ENCODE measurements around the gene RAB3IL1.

Gene RAB3IL1

GRCh38 chr11:61855939-61856680 lies 61.3 kb downstream of the RAB3IL1 start:
- Histone ChIP-seq H3K36me3 (ENCODE audit: control insufficient read depth in 1 of 2, insufficient read depth in 2 of 2, low read length in 2 of 2) (peaks cover 6 to 8% of the 10 kb centered on the region in 2 donors), H3K9me3 (ENCODE audit: control insufficient read depth in 1 of 2, low read length in 2 of 2) (no peaks in the 10 kb centered on the region), H3K4me1 (ENCODE audit: control insufficient read depth in 1 of 2, insufficient read depth in 2 of 2, low read length in 2 of 2) (peaks cover 0 to 3% of the 10 kb centered on the region in 2 donors), H3K27ac (ENCODE audit: low read length) (no peak overlapping the region), H3K4me3 (ENCODE audit: low read depth in 1 of 2, low read length in 2 of 2) (no peak overlapping the region), H3K27me3 (ENCODE audit: low read depth, low read length) (no peaks in the 10 kb centered on the region)

DNA sequence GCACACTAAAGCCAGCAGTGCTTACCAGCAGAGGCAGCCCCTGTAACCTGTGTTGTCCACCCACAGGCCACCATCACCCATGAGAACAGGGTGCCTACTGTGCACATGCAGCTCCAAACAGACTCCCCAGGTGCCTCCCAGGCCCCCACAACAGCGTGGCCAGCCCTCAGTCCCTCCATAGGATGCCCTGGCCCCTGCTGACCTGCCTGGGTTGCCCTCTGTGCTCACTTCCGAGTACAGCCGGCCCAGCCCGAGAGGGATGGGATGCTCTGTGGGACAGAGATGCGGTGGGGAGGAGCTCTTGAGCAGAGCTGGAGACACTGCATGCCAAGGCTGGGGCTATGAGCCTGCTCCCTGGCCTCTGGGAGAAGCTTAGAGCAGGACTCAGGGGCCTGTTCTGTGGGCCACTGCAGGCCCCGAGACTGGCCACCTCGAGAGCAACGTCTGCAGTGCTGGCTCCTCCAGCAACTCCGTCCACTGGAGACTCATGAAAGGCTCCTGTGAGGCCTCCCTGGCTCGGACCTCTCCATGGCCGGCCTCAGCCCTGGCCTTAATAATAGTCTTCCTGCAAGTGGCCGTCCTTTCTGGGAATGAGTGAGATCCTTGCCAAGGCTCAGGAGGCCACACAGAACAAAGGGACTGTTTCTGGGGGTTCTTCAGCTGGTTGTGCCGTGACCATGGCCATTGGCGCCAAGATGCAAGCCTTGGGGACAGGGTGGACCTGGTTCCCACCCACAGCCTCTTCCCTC lies 62.2 kb downstream of the RAB3IL1 start:
- no peaks in the 10 kb centered on the region for H3K9me3 ChIP-seq (ENCODE audit: control insufficient read depth in 1 of 2, low read length in 2 of 2)
- H3K27me3 ChIP-seq (ENCODE audit: low read depth, low read length): no peaks in the 10 kb centered on the region
- no peak overlapping the region for H3K27ac ChIP-seq (ENCODE audit: low read length)
- H3K4me3 ChIP-seq (ENCODE audit: low read depth in 1 of 2, low read length in 2 of 2): no peak overlapping the region
- H3K36me3 ChIP-seq (ENCODE audit: control insufficient read depth in 1 of 2, insufficient read depth in 2 of 2, low read length in 2 of 2): peaks cover 6 to 8% of the 10 kb centered on the region in 2 donors
- H3K4me1 ChIP-seq (ENCODE audit: control insufficient read depth in 1 of 2, insufficient read depth in 2 of 2, low read length in 2 of 2): peaks cover 0 to 3% of the 10 kb centered on the region in 2 donors

DNA sequence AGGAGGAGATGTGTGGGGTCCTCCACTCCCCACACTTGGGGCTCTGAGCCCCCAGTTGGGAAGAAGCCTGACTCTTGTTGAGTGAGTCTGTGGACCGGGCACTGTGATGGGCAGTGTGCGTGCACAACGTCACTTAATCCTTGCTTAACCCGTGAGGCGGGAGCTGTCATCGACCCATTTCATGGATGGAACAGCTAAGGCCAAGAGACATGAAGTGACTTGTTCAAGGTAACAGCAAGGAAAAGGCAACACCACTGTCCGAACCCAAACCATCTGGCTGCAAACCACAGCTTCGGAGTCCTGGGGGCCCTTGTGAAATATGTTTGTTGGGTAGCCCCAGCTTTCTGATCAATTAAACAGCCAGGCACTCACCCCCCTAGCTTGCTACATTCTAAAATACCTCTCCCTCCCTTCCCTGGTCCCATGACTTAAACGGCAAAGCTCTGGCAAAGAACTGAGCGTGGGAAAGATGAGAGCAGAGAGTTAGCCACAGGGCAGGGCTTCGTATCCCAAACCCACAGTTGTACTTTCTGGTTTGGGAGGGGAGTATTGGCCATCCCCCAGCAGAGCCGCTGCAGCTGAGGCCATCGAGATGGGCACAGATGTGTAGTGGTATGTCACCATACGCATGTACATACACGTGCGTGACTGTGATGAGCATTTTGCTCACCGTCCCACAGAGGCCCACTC lies 63.0 kb downstream of the RAB3IL1 start:
- no peaks in the 10 kb centered on the region for H3K27me3 ChIP-seq (ENCODE audit: low read depth, low read length)
- no peaks in the 10 kb centered on the region for H3K9me3 ChIP-seq (ENCODE audit: control insufficient read depth in 1 of 2, low read length in 2 of 2)
- no peak overlapping the region for H3K27ac ChIP-seq (ENCODE audit: low read length)
- H3K36me3 ChIP-seq (ENCODE audit: control insufficient read depth in 1 of 2, insufficient read depth in 2 of 2, low read length in 2 of 2): peaks cover 6 to 8% of the 10 kb centered on the region in 2 donors
- H3K4me3 ChIP-seq (ENCODE audit: low read depth in 1 of 2, low read length in 2 of 2): no peak overlapping the region
- no peaks in the 10 kb centered on the region for H3K4me1 ChIP-seq (ENCODE audit: control insufficient read depth in 1 of 2, insufficient read depth in 2 of 2, low read length in 2 of 2)

- Histone ChIP-seq H3K4me1 (ENCODE audit: control insufficient read depth in 1 of 2, insufficient read depth in 2 of 2, low read length in 2 of 2) (no peaks in the 10 kb centered on the region), H3K9me3 (ENCODE audit: control insufficient read depth in 1 of 2, low read length in 2 of 2) (no peaks in the 10 kb centered on the region), H3K4me3 (ENCODE audit: low read depth in 1 of 2, low read length in 2 of 2) (no peak overlapping the region), H3K36me3 (ENCODE audit: control insufficient read depth in 1 of 2, insufficient read depth in 2 of 2, low read length in 2 of 2) (peaks cover 6 to 8% of the 10 kb centered on the region in 2 donors), H3K27me3 (ENCODE audit: low read depth, low read length) (no peaks in the 10 kb centered on the region), H3K27ac (ENCODE audit: low read length) (no peak overlapping the region)
Measured at GRCh38 chr11:61853698-61854169, 63.6 kb downstream of the RAB3IL1 start.

DNA sequence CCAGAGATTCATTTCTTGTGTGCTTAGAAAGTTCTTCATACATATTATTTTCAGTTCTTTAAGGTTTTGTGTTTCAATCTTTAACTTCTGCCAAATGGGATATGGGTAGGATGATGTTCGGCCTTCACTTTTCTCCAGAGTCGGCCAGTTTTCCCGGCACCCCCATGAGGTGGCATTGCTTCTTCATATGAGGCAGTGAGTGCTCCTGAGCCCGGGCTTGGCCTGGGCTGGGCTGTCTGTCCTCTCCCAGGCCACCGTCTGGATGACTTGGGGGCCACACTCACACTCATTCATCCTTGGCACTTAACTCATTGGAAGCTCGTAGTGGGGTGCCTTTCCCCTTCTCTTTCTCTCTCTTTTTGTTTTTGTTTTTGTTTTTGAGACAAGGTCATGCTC lies 65.5 kb downstream of the RAB3IL1 start:
- Histone ChIP-seq H3K4me1 (ENCODE audit: control insufficient read depth in 1 of 2, insufficient read depth in 2 of 2, low read length in 2 of 2) (no peaks in the 10 kb centered on the region), H3K4me3 (ENCODE audit: low read depth in 1 of 2, low read length in 2 of 2) (no peak overlapping the region), H3K27ac (ENCODE audit: low read length) (no peak overlapping the region), H3K36me3 (ENCODE audit: control insufficient read depth in 1 of 2, insufficient read depth in 2 of 2, low read length in 2 of 2) (peaks cover 13 to 15% of the 10 kb centered on the region in 2 donors), H3K27me3 (ENCODE audit: low read depth, low read length) (no peaks in the 10 kb centered on the region), H3K9me3 (ENCODE audit: control insufficient read depth in 1 of 2, low read length in 2 of 2) (no peaks in the 10 kb centered on the region)

DNA sequence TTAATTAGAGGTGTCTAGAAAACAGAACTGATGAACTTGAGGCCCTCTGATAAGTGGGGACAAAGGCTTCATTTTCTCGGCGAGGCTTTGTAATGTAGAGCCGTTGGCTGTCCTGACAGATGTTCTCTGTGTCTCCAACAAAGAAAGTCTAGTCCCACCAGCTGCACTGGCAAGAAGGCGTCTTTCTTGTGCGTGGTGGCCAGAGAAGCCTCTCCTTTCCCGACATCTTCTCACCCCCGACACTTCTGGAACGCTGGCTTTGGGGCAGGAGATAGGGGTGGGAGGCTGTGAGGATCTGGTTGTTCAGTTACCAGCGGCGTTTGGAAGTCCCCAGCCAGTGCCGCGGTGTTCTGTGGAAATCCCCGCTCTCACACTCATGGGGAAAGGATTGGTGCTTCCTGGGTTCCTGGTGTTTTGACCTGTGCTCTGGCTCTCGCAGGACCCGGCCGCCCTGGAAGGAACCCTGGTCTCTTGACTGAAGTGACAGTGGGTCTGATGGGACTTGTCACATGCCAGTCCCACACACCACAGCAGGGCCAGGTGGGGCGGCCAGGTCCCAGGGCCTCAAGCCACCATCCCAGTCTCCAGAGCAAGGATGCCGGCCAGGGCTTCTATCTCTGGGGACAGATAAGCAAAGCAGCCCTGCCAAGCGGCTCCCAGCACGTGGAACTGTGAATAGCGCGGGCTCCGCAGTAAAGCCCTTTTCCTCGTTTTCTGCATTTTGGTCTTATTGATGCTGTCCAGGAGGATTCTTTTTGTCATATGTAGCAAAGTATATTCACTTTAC lies 66.1 kb downstream of the RAB3IL1 start:
- Histone ChIP-seq H3K4me1 (ENCODE audit: control insufficient read depth in 1 of 2, insufficient read depth in 2 of 2, low read length in 2 of 2) (no peaks in the 10 kb centered on the region), H3K4me3 (ENCODE audit: low read depth in 1 of 2, low read length in 2 of 2) (no peak overlapping the region), H3K27ac (ENCODE audit: low read length) (no peak overlapping the region), H3K36me3 (ENCODE audit: control insufficient read depth in 1 of 2, insufficient read depth in 2 of 2, low read length in 2 of 2) (peaks cover 13 to 15% of the 10 kb centered on the region in 2 donors), H3K9me3 (ENCODE audit: control insufficient read depth in 1 of 2, low read length in 2 of 2) (no peaks in the 10 kb centered on the region), H3K27me3 (ENCODE audit: low read depth, low read length) (no peaks in the 10 kb centered on the region)

DNA sequence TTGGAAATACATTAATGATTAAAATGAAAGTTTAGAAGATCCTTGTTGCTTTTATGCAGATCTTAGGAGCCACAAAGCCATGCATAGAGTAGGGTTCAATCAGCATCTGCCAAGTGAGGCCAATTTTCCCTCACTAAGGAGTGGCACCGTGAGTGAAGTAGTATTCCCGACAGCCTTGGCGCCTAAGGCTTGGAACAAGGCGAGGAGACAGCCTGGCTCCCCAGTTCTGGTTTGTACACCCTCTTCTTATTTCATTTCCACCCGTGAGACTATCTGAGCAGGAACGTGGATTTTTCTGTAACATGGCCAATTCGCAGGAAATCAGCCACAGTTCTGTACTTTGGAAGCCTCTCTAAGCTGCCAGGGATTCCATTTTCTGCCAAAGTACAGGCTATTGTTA lies 66.7 kb downstream of the RAB3IL1 start:
- Histone ChIP-seq H3K4me3 (ENCODE audit: low read depth in 1 of 2, low read length in 2 of 2) (no peak overlapping the region), H3K9me3 (ENCODE audit: control insufficient read depth in 1 of 2, low read length in 2 of 2) (no peaks in the 10 kb centered on the region), H3K27me3 (ENCODE audit: low read depth, low read length) (no peaks in the 10 kb centered on the region), H3K4me1 (ENCODE audit: control insufficient read depth in 1 of 2, insufficient read depth in 2 of 2, low read length in 2 of 2) (no peaks in the 10 kb centered on the region), H3K27ac (ENCODE audit: low read length) (no peak overlapping the region), H3K36me3 (ENCODE audit: control insufficient read depth in 1 of 2, insufficient read depth in 2 of 2, low read length in 2 of 2) (peaks cover 13 to 15% of the 10 kb centered on the region in 2 donors)

GRCh38 chr11:61848631-61849030 lies 68.7 kb downstream of the RAB3IL1 start:
- H3K27ac ChIP-seq (ENCODE audit: low read length): no peak overlapping the region
- H3K9me3 ChIP-seq (ENCODE audit: control insufficient read depth in 1 of 2, low read length in 2 of 2): no peaks in the 10 kb centered on the region
- H3K36me3 ChIP-seq (ENCODE audit: control insufficient read depth in 1 of 2, insufficient read depth in 2 of 2, low read length in 2 of 2): peaks cover 9 to 13% of the 10 kb centered on the region in 2 donors
- H3K27me3 ChIP-seq (ENCODE audit: low read depth, low read length): no peaks in the 10 kb centered on the region
- H3K4me1 ChIP-seq (ENCODE audit: control insufficient read depth in 1 of 2, insufficient read depth in 2 of 2, low read length in 2 of 2): no peaks in the 10 kb centered on the region
- H3K4me3 ChIP-seq (ENCODE audit: low read depth in 1 of 2, low read length in 2 of 2): no peak overlapping the region

DNA sequence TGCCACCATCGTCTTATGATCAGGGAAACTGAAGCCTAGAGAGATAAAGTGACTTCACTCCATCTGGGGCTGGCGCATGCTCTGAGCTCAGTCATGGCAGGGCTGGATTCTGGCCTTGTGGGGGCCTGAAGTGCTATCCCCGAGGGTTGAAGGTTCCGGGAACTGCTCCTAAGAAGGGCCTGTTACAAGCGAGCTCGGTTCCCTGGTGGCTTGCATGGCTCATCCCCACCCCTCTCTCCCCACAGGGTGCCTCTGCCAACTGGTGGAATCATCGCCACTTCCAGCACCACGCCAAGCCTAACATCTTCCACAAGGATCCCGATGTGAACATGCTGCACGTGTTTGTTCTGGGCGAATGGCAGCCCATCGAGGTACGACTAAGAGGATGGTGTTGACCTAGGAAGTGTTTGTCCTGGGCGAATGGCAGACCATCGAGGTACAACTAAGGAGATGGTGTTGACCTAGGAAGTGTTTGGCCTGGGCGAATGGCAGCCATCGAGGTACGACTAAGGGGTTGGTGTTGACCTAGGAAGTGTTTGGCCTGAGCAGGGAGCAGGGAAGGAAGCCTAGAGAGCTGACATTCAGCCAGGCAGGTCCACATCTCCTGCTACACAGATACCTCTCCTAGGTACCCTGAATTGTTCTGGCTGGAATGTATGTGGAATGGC lies 69.3 kb downstream of the RAB3IL1 start:
- no peak overlapping the region for H3K27ac ChIP-seq (ENCODE audit: low read length)
- H3K4me1 ChIP-seq (ENCODE audit: control insufficient read depth in 1 of 2, insufficient read depth in 2 of 2, low read length in 2 of 2): no peaks in the 10 kb centered on the region
- no peaks in the 10 kb centered on the region for H3K27me3 ChIP-seq (ENCODE audit: low read depth, low read length)
- H3K9me3 ChIP-seq (ENCODE audit: control insufficient read depth in 1 of 2, low read length in 2 of 2): no peaks in the 10 kb centered on the region
- no peak overlapping the region for H3K4me3 ChIP-seq (ENCODE audit: low read depth in 1 of 2, low read length in 2 of 2)
- H3K36me3 ChIP-seq (ENCODE audit: control insufficient read depth in 1 of 2, insufficient read depth in 2 of 2, low read length in 2 of 2): peaks cover 7 to 13% of the 10 kb centered on the region in 2 donors
